ENCODE results near the gene SNX4. TPM values are rescaled to one million over a fixed set of nuclear protein-coding genes. Genes with fewer than 3 reads are reported as not detected.

SNX4 gene
- total RNA-seq, 1 donor from 2014 or later = 35.6 TPM

DNA sequence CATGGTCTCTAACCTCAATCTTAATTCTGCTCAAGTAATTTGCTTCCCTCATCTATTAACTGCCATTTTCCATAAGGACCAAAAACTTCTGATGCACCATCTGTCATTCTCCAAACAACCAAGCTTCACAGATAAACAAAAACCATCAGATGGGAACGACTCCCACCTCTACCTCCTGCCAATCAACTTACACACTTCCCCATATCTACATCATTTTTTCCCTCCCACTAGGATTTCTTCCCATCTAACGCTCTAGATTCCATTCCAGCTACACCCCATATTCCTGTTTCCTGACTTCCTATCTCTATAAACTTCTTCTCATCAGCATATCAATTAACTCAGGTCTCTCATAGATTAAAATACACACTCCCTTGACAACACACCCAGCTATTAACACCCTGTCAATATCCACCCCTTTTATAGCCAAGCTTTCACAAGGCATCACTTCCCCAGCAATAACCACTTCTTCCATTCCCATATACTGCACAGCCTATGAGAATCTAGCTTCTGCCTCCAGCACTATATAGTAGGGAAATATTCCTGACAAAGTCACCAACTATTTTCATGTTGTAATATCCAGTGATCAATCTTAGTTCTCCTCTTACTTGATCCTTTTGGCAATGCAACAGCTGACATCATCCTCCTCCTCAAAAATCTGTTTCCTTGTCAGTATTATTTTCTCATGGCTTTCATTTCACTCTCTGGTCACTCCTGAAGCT lies 39.2 kb downstream of the SNX4 start:
- Mint-ChIP-seq H3K36me3 (ENCODE audit: low read depth, unreplicated experiment) (peaks cover 10% of the 10 kb centered on the region), H3K27me3 (ENCODE audit: unreplicated experiment) (no peaks in the 10 kb centered on the region), H3K4me3 (ENCODE audit: unreplicated experiment) (no peak overlapping the region), H3K27ac (ENCODE audit: unreplicated experiment) (no peak overlapping the region), H3K9me3 (ENCODE audit: unreplicated experiment) (no peaks in the 10 kb centered on the region), H3K4me1 (ENCODE audit: unreplicated experiment) (no peaks in the 10 kb centered on the region)
- no peak for DNase-seq (ENCODE audit: low spot score)
- no peak for TF ChIP-seq CTCF (IDR thresholded peaks at IDR 0.05; ENCODE audit: unreplicated experiment)

DNA sequence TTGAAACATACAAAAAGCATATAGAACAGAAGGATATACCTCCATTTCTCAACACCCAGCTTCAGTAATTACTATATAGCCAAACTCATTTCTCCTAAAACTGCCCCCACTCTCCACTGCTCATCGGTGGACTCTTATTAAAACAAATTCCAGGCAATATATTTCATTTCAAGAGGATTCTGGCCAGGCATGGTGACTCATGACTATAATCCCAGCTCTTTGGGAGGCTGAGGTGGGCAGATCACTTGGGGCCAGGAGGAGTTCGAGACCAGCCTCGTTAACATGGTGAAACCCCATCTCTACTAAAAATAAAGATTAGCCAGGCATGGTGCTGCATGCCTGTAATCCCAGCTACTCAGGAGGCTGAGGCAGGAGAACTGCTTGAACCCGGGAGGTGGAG lies 40.9 kb downstream of the SNX4 start:
- no peak for TF ChIP-seq CTCF (IDR thresholded peaks at IDR 0.05; ENCODE audit: unreplicated experiment)
- Mint-ChIP-seq H3K27me3 (ENCODE audit: unreplicated experiment) (no peaks in the 10 kb centered on the region), H3K27ac (ENCODE audit: unreplicated experiment) (no peak overlapping the region), H3K36me3 (ENCODE audit: low read depth, unreplicated experiment) (peaks cover 10% of the 10 kb centered on the region), H3K9me3 (ENCODE audit: unreplicated experiment) (no peaks in the 10 kb centered on the region), H3K4me1 (ENCODE audit: unreplicated experiment) (no peaks in the 10 kb centered on the region), H3K4me3 (ENCODE audit: unreplicated experiment) (no peak overlapping the region)
- DNase-seq (ENCODE audit: low spot score) = no peak

GRCh38 chr3:125478326-125478725 lies 41.7 kb downstream of the SNX4 start:
- DNase-seq (ENCODE audit: low spot score) = no peak
- peaks cover 16% of the 10 kb centered on the region for H3K36me3 Mint-ChIP-seq (ENCODE audit: low read depth, unreplicated experiment)
- H3K4me3 Mint-ChIP-seq (ENCODE audit: unreplicated experiment) = no peak overlapping the region
- no peak for TF ChIP-seq CTCF (IDR thresholded peaks at IDR 0.05; ENCODE audit: unreplicated experiment)
- H3K4me1 Mint-ChIP-seq (ENCODE audit: unreplicated experiment) = no peaks in the 10 kb centered on the region
- no peaks in the 10 kb centered on the region for H3K9me3 Mint-ChIP-seq (ENCODE audit: unreplicated experiment)
- H3K27me3 Mint-ChIP-seq (ENCODE audit: unreplicated experiment) = no peaks in the 10 kb centered on the region
- no peak overlapping the region for H3K27ac Mint-ChIP-seq (ENCODE audit: unreplicated experiment)

- Mint-ChIP-seq H3K4me1 (ENCODE audit: unreplicated experiment) (no peaks in the 10 kb centered on the region), H3K27me3 (ENCODE audit: unreplicated experiment) (no peaks in the 10 kb centered on the region), H3K36me3 (ENCODE audit: low read depth, unreplicated experiment) (peaks cover 19% of the 10 kb centered on the region), H3K4me3 (ENCODE audit: unreplicated experiment) (no peak overlapping the region), H3K9me3 (ENCODE audit: unreplicated experiment) (no peaks in the 10 kb centered on the region), H3K27ac (ENCODE audit: unreplicated experiment) (no peak overlapping the region)
- DNase-seq (ENCODE audit: low spot score) = no peak
- no peak for TF ChIP-seq CTCF (IDR thresholded peaks at IDR 0.05; ENCODE audit: unreplicated experiment)
Measured at GRCh38 chr3:125477701-125478100, 42.3 kb downstream of the SNX4 start.

- Mint-ChIP-seq H3K4me3 (ENCODE audit: unreplicated experiment) (no peak overlapping the region), H3K27ac (ENCODE audit: unreplicated experiment) (no peak overlapping the region), H3K36me3 (ENCODE audit: low read depth, unreplicated experiment) (peaks cover 27% of the 10 kb centered on the region), H3K4me1 (ENCODE audit: unreplicated experiment) (no peaks in the 10 kb centered on the region), H3K27me3 (ENCODE audit: unreplicated experiment) (no peaks in the 10 kb centered on the region), H3K9me3 (ENCODE audit: unreplicated experiment) (no peaks in the 10 kb centered on the region)
- DNase-seq (ENCODE audit: low spot score) = no peak
- TF ChIP-seq CTCF (IDR thresholded peaks at IDR 0.05; ENCODE audit: unreplicated experiment) = no peak
Measured at GRCh38 chr3:125470671-125471070, 49.3 kb downstream of the SNX4 start.
